ENCODE measurements around the gene MEGF6.

Gene MEGF6

GRCh38 chr1:3440711-3441409 is 170.4 kb downstream of the MEGF6 start:
- peaks cover 0 to 13% of the 10 kb centered on the region in 2 donors for H3K27me3 ChIP-seq
- no peak overlapping the region for H3K27ac ChIP-seq
- intact Hi-C loops (cut with DNase I; ENCODE audit: low total_unique reads) = no loop called here
- H3K9me3 ChIP-seq = peaks cover 0 to 4% (median 3%) of the 10 kb centered on the region in 3 donors
- DNase-seq = no peak
- no peaks in the 10 kb centered on the region for H3K4me1 ChIP-seq
- no peak overlapping the region for H3K4me3 ChIP-seq
- peaks cover under 1 to 5% (median 4%) of the 10 kb centered on the region in 3 donors for H3K36me3 ChIP-seq
- no peak for TF ChIP-seq CTCF (IDR thresholded peaks at IDR 0.05)

- H3K9me3 ChIP-seq = peaks cover 0 to under 1% (median 0%) of the 10 kb centered on the region in 3 donors
- TF ChIP-seq CTCF (IDR thresholded peaks at IDR 0.05) = no peak
- H3K4me1 ChIP-seq = no peaks in the 10 kb centered on the region
- H3K27me3 ChIP-seq = peaks cover 0 to 13% of the 10 kb centered on the region in 2 donors
- no peak overlapping the region for H3K27ac ChIP-seq
- intact Hi-C loops (cut with DNase I; ENCODE audit: low total_unique reads) = no loop called here
- H3K36me3 ChIP-seq = peaks cover 6 to 10% (median 9%) of the 10 kb centered on the region in 3 donors
- no peak overlapping the region for H3K4me3 ChIP-seq
- DNase-seq = no peak
Measured at GRCh38 chr1:3440300-3440681, 171.0 kb downstream of the MEGF6 start.
